Measurements from ENCODE around the gene PLCB2.

Gene PLCB2

GRCh38 chr15:40323239-40323952 is 15.7 kb upstream of the PLCB2 start, which contains the start of gene INAFM2 (continued):
- TF ChIP-seq ZNF335 (tag by site-specific recombination; conservative IDR thresholded peaks at IDR 0.05) (peak; percentile 10), ZNF629 (tag by site-specific recombination; IDR thresholded peaks at IDR 0.05) (peak; percentile 78), INSM2 (tag by site-specific recombination; IDR thresholded peaks at IDR 0.05) (no peak), RBAK (tag by site-specific recombination; IDR thresholded peaks at IDR 0.05) (no peak), ZNF600 (tag by site-specific recombination; IDR thresholded peaks at IDR 0.05) (peak; percentile 42; the same call in 1 of the 2 replicates), GLIS2 (tag by site-specific recombination; IDR thresholded peaks at IDR 0.05) (peak; percentile 91), SP7 (tag by site-specific recombination; IDR thresholded peaks at IDR 0.05) (peak; percentile 70; the same call in 1 of the 2 replicates), IKZF3 (tag by site-specific recombination; IDR thresholded peaks at IDR 0.05) (peak; percentile 48; the same call in 1 of the 2 replicates), ZNF114 (tag by site-specific recombination; IDR thresholded peaks at IDR 0.05) (no peak), ZNF645 (tag by site-specific recombination; IDR thresholded peaks at IDR 0.05) (no peak), ZBTB48 (tag by site-specific recombination; IDR thresholded peaks at IDR 0.05) (peak; percentile 50; the same call in 1 of the 2 replicates)

- Histone ChIP-seq H3K9me3 (ENCODE audit: control insufficient read depth, insufficient read depth, low read depth, low read length) (no peaks in the 10 kb centered on the region), H3K4me1 (ENCODE audit: control insufficient read depth, insufficient read depth, low read length) (peaks cover 13% of the 10 kb centered on the region; the same call in 1 of the 2 replicates)
- POLR2A ChIA-PET = interaction anchor here (0.6 to 1.5 kb wide), 12 partner anchors 9 to 362 kb away, joined by 3 to 8 read pairs (median 3); partner anchors contain the start of genes CCDC32, IVD and KNSTRN
- TF ChIP-seq ZIC2 (tag by site-specific recombination; IDR thresholded peaks at IDR 0.05) = peak; percentile 88
- TF ChIP-seq ZBTB26 (tag by site-specific recombination; optimal IDR thresholded peaks at IDR 0.05) = no peak
- TF ChIP-seq ZNF280D (tag by site-specific recombination; IDR thresholded peaks at IDR 0.05) = no peak
- no peak for TF ChIP-seq SCRT2 (tag by site-specific recombination; IDR thresholded peaks at IDR 0.05)
- peak; percentile 78 for TF ChIP-seq ZBTB17 (tag by site-specific recombination; IDR thresholded peaks at IDR 0.05)
- TF ChIP-seq RBAK (tag by site-specific recombination; IDR thresholded peaks at IDR 0.05) = no peak
- TF ChIP-seq ZNF341 (tag by site-specific recombination; IDR thresholded peaks at IDR 0.05; ENCODE audit: low read depth) = peak; percentile 74
- peak; percentile 86 for TF ChIP-seq ZBTB8A (tag by site-specific recombination; IDR thresholded peaks at IDR 0.05)
- TF ChIP-seq ZBTB1 (tag by site-specific recombination; IDR thresholded peaks at IDR 0.05) = no peak
- TF ChIP-seq ZNF398 (tag by site-specific recombination; IDR thresholded peaks at IDR 0.05) = peak; percentile 92
- peak; percentile 70; the same call in 1 of the 2 replicates for TF ChIP-seq ZNF610 (tag by site-specific recombination; IDR thresholded peaks at IDR 0.05; ENCODE audit: borderline replicate concordance)
- no peak for TF ChIP-seq ZNF223 (tag by site-specific recombination; IDR thresholded peaks at IDR 0.05)
- peak; percentile 77 for TF ChIP-seq ZBTB20 (tag by site-specific recombination; IDR thresholded peaks at IDR 0.05)
- no peak; the same call in none of the 2 replicates for TF ChIP-seq ZNF335 (tag by site-specific recombination; conservative IDR thresholded peaks at IDR 0.05)
- peak; percentile 73; the same call in 1 of the 2 replicates for TF ChIP-seq ZNF600 (tag by site-specific recombination; IDR thresholded peaks at IDR 0.05)
- no peak for TF ChIP-seq ZNF433 (tag by site-specific recombination; IDR thresholded peaks at IDR 0.05; ENCODE audit: low read depth)
These were observed 14.9 kb upstream of the PLCB2 start for GRCh38 chr15:40322531-40323238.

More at GRCh38 chr15:40322531-40323238, 14.9 kb upstream of the PLCB2 start:
- H3K36me3 ChIP-seq (ENCODE audit: control insufficient read depth in 2 of 2, insufficient read depth in 1 of 2, low read length in 2 of 2) = peaks cover 0 to 10% of the 10 kb centered on the region in 2 experiments; a peak in 1 of 3 replicates
- H3K27ac ChIP-seq (ENCODE audit: extremely low read depth, low read depth, low read length) = peak overlapping the region; percentile 81
- CTCF ChIA-PET = interaction anchor here (0.7 to 5.2 kb wide), 10 partner anchors 9 to 285 kb away, joined by 4 to 64 read pairs (median 5); no protein-coding TSS in a partner anchor
- H3K4me3 ChIP-seq (ENCODE audit: low read depth, low read length) = peak overlapping the region; percentile 70; the same call in 1 of the 2 replicates
